Mammary epithelial cell (primary cell): Measurements from ENCODE around the gene RAET1G.

ENCODE experiments used
- EZH2 ChIP-seq: IDR thresholded peaks from 2 replicates; pipeline ENCODE4 v1.6.1; 2012; ENCODE audit warnings: low read length, inconsistent platforms, borderline replicate concordance
- TF ChIP-seq, protein P1 (sequence below), 2 donors: IDR thresholded peaks in 1 of 2; conservative IDR thresholded peaks in 1 of 2; 2 replicates each; pipeline ENCODE4 v1.5.1; 2011 to 2012; ENCODE audit warnings: inconsistent platforms in 2 of 2, low read length in 2 of 2, mild to moderate bottlenecking in 2 of 2, control low read depth in 1 of 2, low read depth in 1 of 2; ENCODE audit not compliant: insufficient read depth in 1 of 2; ENCODE audit errors: extremely low read depth in 1 of 2

DNA sequence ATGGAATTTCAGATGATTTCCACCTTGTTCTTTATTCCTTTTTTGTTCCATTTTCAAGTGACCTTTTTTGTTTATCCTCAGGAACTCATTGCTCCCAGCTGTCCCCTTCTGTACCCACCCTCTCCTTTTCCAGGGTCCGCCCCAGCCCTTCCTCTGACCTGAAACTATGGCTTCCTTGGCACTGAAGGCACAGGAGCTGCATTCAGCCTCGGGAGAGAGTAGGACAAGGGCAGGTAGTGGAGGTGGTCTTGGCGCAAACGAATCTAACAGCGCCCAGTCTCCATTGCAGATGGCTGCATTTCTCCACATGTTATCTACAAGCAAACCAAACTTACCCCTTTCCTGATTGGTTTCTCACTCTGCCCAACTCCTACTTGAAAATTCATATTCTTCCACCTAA, 10.1 kb upstream of the RAET1G start:
- TF ChIP-seq, protein P1, sequence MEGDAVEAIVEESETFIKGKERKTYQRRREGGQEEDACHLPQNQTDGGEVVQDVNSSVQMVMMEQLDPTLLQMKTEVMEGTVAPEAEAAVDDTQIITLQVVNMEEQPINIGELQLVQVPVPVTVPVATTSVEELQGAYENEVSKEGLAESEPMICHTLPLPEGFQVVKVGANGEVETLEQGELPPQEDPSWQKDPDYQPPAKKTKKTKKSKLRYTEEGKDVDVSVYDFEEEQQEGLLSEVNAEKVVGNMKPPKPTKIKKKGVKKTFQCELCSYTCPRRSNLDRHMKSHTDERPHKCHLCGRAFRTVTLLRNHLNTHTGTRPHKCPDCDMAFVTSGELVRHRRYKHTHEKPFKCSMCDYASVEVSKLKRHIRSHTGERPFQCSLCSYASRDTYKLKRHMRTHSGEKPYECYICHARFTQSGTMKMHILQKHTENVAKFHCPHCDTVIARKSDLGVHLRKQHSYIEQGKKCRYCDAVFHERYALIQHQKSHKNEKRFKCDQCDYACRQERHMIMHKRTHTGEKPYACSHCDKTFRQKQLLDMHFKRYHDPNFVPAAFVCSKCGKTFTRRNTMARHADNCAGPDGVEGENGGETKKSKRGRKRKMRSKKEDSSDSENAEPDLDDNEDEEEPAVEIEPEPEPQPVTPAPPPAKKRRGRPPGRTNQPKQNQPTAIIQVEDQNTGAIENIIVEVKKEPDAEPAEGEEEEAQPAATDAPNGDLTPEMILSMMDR (conservative IDR thresholded peaks at IDR 0.05 in 1 of 2, IDR thresholded peaks at IDR 0.05 in 1 of 2; ENCODE audit: extremely low read depth in 1 of 2, insufficient read depth in 1 of 2, low read depth in 1 of 2, low read length in 2 of 2) = no peak
- no peak for TF ChIP-seq EZH2
